Measurements from ENCODE around the gene GALNT18. TPM values are rescaled to one million over a fixed set of nuclear protein-coding genes. Genes with fewer than 3 reads are reported as not detected.

GALNT18 gene
- total RNA-seq, 3 donors from 2014 or later, result 14.7 to 25.9 (median 16.4) TPM

DNA sequence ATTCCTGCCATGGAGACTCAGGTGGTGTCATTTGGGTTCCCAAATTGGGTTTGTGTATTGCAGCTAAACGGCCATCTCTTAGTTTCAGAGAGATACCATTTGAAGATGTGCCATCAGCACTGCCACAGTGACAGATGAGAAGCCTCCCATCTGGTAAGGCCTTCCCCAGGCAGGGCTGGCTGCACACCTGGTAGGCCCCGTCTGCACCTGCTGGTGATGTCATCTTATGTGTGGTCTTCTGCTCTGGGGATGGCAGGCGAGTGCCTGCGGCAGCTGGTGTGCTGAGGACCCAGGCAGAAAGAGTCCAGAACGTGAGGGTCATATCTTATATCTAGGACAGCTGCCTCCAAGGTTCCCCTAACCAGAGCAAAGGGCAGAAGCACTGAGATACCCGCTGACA is 369.4 kb downstream of the GALNT18 start:
- Histone ChIP-seq H3K9me3 (no peaks in the 10 kb centered on the region), H3K27me3 (no peaks in the 10 kb centered on the region), H3K4me3 (no peak overlapping the region), H3K4me1 (no peaks in the 10 kb centered on the region), H3K36me3 (no peaks in the 10 kb centered on the region), H3K27ac (no peak overlapping the region)
- intact Hi-C loops (cut with DNase I; ENCODE audit: low total_unique reads), result no loop called here
- TF ChIP-seq POLR2AphosphoS5 (IDR thresholded peaks at IDR 0.05), result no peak
- no peak for TF ChIP-seq POLR2A (IDR thresholded peaks at IDR 0.05)
- TF ChIP-seq, protein P1, sequence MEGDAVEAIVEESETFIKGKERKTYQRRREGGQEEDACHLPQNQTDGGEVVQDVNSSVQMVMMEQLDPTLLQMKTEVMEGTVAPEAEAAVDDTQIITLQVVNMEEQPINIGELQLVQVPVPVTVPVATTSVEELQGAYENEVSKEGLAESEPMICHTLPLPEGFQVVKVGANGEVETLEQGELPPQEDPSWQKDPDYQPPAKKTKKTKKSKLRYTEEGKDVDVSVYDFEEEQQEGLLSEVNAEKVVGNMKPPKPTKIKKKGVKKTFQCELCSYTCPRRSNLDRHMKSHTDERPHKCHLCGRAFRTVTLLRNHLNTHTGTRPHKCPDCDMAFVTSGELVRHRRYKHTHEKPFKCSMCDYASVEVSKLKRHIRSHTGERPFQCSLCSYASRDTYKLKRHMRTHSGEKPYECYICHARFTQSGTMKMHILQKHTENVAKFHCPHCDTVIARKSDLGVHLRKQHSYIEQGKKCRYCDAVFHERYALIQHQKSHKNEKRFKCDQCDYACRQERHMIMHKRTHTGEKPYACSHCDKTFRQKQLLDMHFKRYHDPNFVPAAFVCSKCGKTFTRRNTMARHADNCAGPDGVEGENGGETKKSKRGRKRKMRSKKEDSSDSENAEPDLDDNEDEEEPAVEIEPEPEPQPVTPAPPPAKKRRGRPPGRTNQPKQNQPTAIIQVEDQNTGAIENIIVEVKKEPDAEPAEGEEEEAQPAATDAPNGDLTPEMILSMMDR (IDR thresholded peaks at IDR 0.05), result no peak
- DNase-seq (ENCODE audit: low spot score in 2 of 2), result no peak

DNA sequence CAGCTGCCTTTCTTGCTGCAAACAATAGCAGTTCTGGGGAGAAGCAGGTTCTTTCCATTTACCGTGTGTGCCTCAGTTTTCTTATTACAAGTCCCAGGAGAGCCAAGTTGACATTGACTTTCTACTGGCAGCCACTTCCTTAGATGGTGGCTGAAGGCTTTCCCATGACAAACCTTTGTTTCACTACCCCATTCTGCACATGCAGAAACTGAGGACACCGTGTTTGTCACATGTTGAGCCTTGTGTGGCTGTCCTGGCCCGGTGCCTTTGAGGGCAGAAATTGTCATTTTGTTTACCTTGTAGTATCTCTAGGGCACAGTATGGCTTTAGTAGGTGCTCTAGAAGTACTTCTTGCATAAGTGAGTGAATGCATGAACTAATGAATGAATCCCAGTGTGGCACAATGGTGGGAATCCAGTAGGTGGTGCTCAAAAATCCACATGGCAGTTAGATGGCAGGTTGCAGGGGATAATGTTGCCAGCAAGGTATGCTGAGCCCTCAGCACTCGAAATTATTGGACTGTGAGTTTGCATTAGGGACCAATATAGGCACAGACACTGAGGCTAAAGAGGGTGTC is 370.3 kb downstream of the GALNT18 start:
- H3K4me3 ChIP-seq, result no peak overlapping the region
- TF ChIP-seq POLR2A (IDR thresholded peaks at IDR 0.05) (no peak), POLR2AphosphoS5 (IDR thresholded peaks at IDR 0.05) (no peak)
- TF ChIP-seq, protein P1 (IDR thresholded peaks at IDR 0.05), result no peak
- H3K4me1 ChIP-seq, result no peaks in the 10 kb centered on the region
- no peaks in the 10 kb centered on the region for H3K36me3 ChIP-seq
- DNase-seq (ENCODE audit: low spot score in 2 of 2), result no peak
- intact Hi-C loops (cut with DNase I; ENCODE audit: low total_unique reads), result no loop called here
- no peaks in the 10 kb centered on the region for H3K9me3 ChIP-seq
- H3K27me3 ChIP-seq, result no peaks in the 10 kb centered on the region
- no peak overlapping the region for H3K27ac ChIP-seq

DNA sequence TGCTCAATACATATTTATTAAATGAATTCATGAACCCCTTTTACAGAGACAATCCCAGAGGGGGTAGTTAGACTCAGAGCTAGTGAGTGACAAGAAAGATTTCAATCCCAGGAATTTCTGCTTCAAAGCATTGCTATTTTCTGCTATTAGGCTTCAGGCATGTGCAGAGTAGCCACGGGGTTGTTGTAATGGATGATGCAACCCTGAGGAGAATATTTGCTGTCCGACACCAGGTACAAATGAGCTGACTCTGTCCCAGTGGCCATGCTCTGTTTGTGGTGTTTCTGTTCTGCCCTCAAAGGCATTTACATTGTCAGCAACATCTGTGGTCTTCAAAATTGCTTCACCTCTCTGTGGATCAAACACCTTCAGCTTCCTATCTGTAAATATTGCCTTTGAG is 371.3 kb downstream of the GALNT18 start:
- H3K9me3 ChIP-seq, result no peaks in the 10 kb centered on the region
- intact Hi-C loops (cut with DNase I; ENCODE audit: low total_unique reads), result no loop called here

DNA sequence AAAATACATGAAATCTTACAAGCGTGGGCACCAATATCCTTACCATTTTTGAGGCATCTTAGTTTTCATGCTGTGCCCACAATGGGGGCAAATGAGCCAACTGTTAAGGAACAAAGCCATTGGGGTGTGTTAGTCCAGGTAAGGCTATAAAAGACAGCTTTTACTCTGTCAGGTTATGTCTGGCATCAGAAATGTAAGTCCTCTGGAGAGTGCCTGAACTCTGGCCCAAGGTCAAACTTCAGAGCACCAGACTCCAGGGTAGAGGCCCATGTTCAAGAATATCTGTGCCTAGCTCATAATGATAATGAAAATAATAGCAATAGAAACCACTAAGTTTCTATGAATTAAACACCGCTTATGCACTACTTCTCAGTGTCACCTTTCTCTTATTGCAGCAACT is 374.2 kb downstream of the GALNT18 start:
- intact Hi-C loops (cut with DNase I; ENCODE audit: low total_unique reads), result no loop called here
- TF ChIP-seq, protein P1 (IDR thresholded peaks at IDR 0.05), result no peak
- TF ChIP-seq POLR2A (IDR thresholded peaks at IDR 0.05) (no peak), POLR2AphosphoS5 (IDR thresholded peaks at IDR 0.05) (no peak)
- Histone ChIP-seq H3K36me3 (no peaks in the 10 kb centered on the region), H3K4me3 (no peak overlapping the region), H3K9me3 (no peaks in the 10 kb centered on the region), H3K27ac (no peak overlapping the region), H3K4me1 (peaks cover 5 to 7% of the 10 kb centered on the region in 2 donors), H3K27me3 (no peaks in the 10 kb centered on the region)
- no peak for DNase-seq (ENCODE audit: low spot score in 2 of 2)

More for the DNA sequence above, 371.3 kb downstream of the GALNT18 start:
- Histone ChIP-seq H3K4me1 (no peaks in the 10 kb centered on the region), H3K27ac (no peak overlapping the region), H3K4me3 (no peak overlapping the region), H3K36me3 (no peaks in the 10 kb centered on the region), H3K27me3 (no peaks in the 10 kb centered on the region)
- DNase-seq (ENCODE audit: low spot score in 2 of 2), result no peak
- TF ChIP-seq POLR2AphosphoS5 (IDR thresholded peaks at IDR 0.05) (no peak), POLR2A (IDR thresholded peaks at IDR 0.05) (no peak)
- TF ChIP-seq, protein P1 (IDR thresholded peaks at IDR 0.05), result no peak

DNA sequence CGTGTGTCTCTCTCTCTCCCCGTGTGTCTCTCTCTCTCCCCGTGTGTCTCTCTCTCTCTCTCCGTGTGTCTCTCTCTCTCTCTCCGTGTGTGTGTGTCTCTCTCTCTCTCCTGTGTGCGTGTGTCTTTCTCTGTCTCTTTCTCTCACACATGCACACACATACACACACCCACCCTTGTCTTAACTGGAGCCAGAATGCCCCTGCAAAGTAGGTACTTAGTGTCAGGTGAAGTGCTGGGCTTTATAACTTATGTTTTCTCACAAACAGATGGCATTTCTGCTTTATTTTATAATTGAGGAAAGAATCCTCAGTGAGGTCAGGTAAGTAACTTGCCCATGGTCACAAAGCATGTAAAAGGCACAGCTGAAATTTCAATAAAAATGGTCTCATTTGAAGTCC is 374.7 kb downstream of the GALNT18 start:
- Histone ChIP-seq H3K27me3 (no peaks in the 10 kb centered on the region), H3K9me3 (no peaks in the 10 kb centered on the region), H3K4me3 (no peak overlapping the region), H3K36me3 (no peaks in the 10 kb centered on the region), H3K27ac (no peak overlapping the region), H3K4me1 (peaks cover 5 to 7% of the 10 kb centered on the region in 2 donors)
- DNase-seq (ENCODE audit: low spot score in 2 of 2), result no peak
- intact Hi-C loops (cut with DNase I; ENCODE audit: low total_unique reads), result no loop called here
- TF ChIP-seq POLR2AphosphoS5 (IDR thresholded peaks at IDR 0.05), result no peak
- TF ChIP-seq, protein P1 (IDR thresholded peaks at IDR 0.05), result no peak

All from breast epithelium (tissue), 4 donors.